Measurements from ENCODE around the gene SIM2.

- TF ChIP-seq POLR2AphosphoS5 (IDR thresholded peaks at IDR 0.05; ENCODE audit: borderline replicate concordance, low read depth, low read length) (no peak), EZH2 (IDR thresholded peaks at IDR 0.05) (no peak), FOXP2 (optimal IDR thresholded peaks at IDR 0.05; ENCODE audit: control extremely low read depth, extremely low read length, insufficient read depth) (no peak)
Observed at GRCh38 chr21:36735201-36735515, 36.2 kb downstream of the SIM2 start.

All from SK-N-MC (cell line).